Femur (tissue), 1 donor: ENCODE data around the gene RHBDD2.
A peak's percentile ranks its signal among the peaks of the same experiment; 100 is the strongest.
"Not testable (repeated sequence)": the region's sequence is repeated elsewhere in the genome, so short reads cannot be mapped to it uniquely, and the experiment has no call there.

Experiments used
- DNase-seq: peaks from one replicate; pipeline ENCODE4 v3.0.0-alpha.2; 2017

RHBDD2 gene

DNA sequence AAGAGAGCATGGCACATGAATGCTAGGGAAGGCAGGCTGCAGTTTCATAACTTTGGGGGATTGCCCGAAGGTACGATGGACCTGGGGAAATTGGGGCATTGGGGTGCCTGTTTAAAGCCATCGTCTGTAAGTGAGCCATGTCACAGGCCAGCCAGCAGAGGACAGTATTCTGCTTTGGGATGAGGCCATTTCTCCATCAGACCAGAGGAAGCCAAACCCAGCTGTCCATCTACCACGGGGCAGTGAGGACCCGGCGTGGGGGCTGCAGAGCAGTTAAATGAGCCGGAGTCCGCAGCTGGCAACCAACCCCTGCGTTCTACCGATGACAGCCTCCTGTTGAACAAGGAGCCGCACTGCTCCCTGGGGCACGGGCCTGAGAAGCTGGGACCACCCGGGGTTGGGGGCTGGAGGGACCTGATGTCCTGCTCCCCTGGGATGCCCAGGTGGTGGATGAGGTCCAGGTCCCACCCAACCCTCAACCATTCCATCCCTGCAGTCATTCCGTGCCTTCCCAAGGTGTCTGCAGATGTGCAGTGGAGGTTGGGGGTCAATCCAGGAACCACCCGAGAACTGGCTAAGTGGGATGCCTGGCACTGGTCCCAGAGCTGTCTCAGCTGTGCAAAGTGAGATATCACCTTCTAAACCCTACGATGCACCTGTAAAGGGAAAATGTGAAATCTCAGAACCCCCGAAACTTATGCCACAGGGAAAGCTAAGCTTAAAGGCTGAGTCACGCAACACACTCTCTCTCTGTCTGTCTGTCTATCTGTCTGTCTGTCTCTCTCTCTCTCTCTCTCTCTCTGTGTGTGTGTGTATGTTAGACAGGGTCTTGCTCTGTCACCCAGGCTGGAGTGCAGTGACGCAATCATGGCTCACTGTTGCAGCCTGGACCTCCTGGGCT lies 12.1 kb upstream of the RHBDD2 start:
- peak; percentile 67 for DNase-seq

DNA sequence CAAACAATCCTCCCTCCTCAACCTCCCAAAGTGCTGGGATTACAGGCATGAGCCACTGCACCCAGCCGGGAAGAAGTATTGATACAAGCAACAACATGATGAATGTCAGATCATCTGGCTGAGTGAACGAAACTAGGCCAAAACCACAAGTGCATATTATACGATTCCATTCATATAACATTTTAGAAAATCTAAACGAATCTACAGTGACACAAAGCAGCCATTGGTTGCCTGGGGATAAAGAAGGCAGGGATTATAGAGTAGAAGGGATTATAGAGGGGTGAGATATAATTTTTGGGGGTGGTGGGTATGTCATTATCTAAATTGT lies 11.5 kb upstream of the RHBDD2 start:
- no peak for DNase-seq

DNA sequence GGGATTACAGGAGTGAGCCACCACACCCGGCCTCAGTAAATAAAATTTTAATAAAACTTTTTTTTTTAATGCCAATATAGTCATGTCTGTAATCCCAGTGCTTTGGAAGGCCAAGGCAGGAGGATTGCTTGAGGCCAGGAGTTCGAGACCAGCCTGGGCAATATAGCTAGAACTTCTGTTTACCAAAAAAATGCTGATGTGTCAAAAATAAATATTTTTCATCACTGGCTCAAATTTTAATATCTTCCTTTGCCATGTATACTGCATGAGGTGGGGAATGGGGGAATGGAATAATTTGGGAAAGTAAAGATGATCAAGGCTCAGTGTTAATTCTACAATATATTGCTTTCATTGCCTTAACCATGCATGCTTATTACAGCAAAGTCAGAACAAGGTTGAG lies 10.7 kb upstream of the RHBDD2 start:
- DNase-seq: no peak

DNA sequence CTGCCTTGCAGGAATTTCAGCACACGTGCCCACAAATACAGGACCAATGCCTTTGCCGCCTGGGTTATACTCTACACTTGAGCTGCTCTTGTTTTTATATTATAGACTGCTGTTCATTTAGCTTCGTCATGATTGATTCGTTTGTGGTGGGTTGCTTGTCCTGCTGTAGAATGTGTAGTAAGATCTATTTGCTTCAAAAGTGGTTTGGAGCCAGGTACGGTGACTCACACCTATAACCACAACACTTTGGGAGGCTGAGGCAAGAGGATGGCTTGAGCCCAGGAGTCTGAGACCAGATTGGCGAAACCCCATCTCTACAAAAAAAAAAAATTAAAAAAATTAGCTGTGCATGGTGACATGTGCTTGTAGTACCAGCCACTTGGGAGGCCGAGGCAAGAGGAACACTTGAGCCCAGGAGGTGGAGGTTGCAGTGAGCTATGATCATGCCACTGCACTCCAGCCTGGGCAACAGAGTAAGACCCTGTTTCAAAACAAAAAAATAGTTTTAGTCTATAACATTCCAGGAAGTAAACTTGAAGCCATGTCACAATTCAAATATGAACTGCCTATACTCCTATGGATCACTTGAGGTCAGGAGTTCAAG lies 9.0 kb upstream of the RHBDD2 start:
- no peak for DNase-seq

DNA sequence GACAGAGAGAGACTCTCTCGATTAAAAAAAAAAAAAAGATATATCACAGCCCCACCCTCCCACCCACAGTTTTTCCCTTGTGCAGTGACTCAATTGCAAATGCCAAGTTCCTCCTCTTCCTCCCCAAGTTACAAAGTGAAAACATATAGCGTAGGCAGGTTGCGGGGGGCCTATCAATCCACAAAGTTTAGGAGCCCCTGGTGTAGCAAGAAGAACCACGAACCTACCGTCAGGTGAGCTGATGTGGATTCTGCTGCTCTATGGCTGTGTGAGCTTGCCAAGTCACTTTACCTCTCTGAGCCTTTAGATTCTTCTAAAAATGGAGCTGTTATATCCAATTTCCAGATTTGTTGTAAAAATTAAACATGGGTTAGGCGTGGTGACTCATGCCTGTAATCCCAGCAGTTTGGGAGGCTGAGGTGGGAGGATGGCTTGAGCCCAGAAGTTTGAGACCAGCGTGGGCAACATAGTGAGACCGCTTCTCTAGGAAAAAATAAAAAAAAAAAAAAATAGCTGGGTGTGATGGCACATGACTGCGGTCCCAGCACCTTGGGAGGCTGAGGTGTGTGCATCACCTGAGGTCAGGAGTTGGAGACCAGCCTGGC lies 8.2 kb upstream of the RHBDD2 start:
- no peak for DNase-seq

DNA sequence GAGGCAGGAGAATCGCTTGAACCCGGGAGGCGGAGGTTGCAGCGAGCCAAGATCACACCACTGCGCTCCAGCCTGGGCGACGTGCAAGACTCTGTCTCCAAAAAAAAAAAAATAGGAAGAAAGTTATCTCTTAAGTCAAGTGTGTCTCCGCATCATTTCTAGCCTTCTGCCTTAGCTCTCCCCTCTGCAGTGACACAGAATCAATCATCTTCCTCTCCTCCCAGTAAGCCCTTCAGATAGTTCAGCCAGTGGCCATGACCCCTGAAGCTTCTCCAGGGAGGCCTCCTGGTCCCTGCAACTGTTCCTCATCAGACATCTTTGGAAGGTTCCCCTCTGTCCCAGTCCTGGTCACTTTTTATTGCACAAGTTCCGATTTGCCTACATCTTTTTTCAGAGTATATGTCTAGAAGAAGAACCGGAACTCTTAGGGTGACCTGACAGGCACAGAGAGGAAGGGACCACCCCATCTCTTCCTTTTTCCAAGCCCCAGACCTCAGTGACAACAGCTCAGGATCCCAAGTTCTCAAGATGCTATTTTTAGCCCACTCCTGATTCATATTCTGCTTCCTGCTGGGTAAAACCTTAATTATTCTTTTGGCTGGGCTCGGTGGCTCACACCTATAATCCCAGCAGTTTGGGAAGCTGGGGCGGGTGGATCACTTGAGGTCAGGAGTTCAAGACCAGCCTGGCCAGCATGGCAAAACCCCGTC lies 6.6 kb upstream of the RHBDD2 start:
- no peak for DNase-seq

DNA sequence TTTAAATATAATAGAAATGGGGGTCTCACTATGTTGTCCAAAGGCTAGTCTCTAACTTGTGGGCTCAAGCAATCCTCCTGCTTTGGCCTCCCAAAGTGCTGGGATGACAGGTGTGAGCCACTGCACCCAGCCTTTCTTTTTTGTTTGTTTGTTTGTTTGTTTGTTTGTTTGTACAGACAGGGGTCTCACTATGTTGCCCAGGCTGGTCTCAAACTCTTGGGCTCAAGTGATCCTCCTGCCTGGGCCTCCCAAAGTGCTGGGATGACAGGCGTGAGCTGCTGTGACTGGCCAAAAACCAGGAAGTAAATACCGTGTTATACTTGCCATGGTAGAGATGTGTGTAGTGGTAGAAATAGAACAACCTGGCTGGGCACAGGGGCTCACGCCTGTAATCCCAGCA lies 4.7 kb upstream of the RHBDD2 start:
- DNase-seq: not testable (repeated sequence)

DNA sequence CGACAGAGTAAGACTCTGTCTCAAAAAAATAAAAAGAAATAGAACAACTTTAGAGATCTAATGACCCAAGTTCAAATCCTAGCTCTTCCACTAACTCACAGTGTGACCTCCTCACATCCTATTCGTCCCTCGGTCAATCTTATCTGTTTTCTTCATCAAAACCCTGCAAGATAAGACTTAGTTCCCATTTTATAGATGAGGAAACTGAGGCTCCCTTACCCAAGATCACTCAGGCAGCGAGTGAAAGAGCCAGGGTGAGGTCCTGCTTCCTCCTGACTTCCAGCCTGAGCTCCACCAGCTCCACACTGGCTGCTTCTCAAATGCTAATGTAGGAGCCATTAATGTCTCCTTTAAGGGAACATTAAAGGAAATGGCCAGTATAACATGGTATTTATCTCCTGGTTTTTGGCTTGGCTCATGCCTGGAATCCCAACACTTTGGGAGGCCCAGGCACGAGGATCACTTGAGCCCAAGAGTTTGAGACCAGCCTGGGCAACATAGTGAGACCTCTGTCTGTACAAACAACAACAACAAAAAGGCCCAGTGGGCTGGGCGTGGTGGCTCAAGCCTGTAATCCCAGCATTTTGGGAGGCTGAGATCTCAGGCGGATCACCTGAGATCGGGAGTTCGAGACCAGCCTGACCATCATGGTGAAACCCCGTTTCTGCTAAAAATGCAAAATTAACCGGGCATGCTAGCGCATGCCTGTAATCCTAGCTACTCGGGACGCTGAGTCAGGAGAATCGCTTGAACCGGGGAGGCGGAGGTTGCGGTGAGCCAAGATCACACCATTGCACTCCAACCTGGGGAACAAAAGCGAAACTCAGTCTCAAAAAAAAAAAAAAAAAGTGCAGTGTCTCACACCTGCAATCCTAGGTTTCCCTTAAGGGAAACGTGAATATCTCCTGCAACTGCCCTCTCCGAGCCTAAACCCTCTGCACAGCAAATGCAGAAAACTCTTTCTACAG lies 3.4 kb upstream of the RHBDD2 start:
- DNase-seq: no peak

DNA sequence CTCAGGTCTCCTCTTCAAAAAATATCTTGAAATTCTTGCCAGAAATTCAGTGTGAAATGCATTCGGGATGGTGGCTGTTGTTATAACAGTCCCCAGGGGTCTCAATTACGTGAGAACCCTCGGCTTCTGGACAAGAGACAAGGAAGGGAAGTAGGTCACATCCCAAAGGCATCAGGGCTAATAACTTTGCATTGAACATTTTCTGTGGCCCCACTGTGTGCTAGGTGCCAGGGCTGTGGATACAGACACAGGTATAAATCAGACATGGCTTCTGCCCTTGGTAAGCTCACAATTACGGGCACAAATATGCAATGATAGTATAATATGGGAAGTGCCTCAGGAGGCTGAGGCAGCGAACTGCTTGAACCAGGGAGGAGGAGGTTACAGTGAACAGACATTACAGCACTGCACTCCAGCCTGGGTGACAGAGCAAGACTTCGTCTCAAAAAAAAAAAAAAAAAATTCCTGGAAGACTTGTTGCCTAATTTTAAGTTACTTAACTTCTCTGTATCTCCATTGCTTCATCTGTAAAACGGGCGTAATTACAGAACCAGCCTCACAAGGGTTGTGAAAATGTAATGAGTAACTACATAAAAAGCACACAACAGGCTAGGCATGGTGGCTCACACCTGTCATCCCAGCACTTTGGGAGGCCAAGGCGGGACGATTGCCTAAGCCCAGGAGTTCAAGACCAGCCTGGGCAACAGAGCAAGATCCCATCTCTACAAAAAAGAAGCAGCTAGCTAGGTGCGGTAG lies 2.5 kb upstream of the RHBDD2 start:
- DNase-seq: no peak

DNA sequence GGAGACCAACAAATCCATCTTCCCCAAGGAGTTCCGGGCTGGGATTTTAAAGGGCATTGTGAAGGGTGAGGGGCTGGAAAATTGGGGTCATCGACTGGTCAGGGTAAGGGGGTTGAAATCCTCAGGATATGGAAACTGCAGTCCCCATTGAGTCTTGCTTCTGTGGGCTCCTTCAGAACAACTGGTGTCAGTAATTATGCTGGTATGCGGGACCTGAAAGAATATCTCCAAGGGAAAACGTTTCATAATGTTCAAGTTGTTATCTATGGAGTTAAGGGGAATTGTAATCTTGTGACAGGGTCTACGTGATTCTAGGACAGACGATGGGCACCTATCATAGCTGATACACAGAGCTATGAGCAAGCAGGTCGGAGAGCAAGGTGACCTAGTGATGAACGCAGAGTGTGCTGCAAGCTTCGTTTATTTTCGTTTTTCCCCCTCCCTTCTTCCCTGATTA lies 494 bp upstream of the RHBDD2 start:
- no peak for DNase-seq

DNA sequence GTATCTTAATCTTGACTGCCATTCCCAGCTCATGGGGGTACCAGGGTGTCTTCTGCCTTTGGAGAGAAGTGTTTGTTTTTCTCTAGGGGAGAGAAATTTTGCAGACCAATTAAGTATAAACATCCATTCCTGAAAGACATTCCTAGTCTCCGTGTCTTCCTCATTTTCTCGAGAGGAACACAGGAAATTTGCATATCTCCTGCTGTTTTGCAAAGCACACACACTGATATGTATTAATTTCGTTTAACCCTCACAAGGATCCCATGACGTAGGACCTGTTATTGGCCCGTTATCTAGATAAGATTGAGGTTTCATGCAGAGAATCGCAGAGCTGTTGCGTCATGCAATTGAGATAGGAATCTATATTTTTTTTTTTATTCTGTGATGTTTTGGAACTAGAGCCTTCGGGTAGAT lies 944 bp downstream of the RHBDD2 start:
- no peak for DNase-seq

DNA sequence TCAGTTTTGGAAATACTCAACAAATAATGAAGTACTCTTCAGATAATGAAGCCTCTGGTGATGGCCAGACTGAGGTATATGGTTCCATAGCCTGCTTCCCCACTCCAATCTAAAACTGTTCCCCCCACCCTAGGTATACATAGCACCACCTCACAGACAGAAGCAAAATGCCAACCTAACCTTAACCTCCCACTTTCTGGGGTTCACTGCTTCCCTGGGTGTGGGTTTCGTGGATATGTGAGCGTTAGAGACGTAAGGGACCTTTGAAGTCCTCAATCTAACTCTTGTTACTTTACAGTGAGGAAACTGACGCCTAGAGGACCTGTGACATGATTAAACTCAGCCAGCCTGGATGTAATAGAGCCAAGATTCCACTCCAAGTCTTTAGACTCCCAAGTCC lies 1.4 kb downstream of the RHBDD2 start:
- DNase-seq: no peak

DNA sequence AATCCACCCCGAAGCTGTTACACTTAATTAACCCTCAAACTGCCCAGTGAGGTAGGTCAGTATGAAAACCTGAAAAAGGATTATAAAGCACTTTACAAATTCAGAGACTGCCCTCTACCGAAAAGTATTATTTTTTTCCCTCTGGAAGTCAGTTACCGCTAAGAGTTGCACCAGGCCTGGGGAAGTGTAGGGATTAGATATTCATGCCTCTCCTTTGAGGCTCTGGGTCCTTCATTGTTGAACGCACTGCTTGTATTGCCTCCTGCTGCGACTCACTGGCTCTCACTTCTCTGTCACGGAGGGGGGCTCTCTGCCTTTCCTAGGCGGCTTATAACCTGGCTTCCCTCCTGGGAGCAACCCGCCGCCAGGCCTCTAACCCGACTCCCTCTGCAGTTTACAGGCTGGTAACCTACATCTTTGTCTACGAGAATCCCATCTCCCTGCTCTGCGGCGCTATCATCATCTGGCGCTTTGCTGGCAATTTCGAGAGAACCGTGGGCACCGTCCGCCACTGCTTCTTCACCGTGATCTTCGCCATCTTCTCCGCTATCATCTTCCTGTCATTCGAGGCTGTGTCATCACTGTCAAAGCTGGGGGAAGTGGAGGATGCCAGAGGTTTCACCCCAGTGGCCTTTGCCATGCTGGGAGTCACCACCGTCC lies 2.7 kb downstream of the RHBDD2 start:
- DNase-seq: no peak

DNA sequence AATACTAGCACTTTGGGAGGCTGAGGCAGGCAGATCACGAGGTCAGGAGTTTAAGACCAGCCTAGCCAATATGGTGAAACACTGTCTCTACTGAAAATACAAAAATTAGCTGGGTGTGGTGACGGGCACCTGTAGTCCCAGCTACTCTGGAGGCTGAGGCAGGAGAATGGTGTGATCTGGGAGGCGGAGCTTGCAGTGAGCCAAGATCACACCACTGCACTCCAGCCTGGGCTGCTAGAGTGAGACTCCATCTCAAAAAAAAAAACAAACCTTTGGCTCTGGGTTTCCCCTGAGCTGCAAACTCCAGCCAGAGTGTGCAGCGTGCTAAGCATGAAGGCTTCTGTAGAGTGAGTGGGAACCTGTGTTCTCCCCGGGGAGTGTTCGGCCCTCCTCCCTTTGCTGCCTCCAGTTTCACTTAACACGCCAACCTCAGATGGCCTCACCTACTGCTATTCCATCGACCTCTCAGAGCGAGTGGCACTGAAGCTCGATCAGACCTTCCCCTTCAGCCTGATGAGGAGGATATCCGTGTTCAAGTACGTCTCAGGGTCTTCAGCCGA lies 4.5 kb downstream of the RHBDD2 start:
- DNase-seq: not testable (repeated sequence)

DNA sequence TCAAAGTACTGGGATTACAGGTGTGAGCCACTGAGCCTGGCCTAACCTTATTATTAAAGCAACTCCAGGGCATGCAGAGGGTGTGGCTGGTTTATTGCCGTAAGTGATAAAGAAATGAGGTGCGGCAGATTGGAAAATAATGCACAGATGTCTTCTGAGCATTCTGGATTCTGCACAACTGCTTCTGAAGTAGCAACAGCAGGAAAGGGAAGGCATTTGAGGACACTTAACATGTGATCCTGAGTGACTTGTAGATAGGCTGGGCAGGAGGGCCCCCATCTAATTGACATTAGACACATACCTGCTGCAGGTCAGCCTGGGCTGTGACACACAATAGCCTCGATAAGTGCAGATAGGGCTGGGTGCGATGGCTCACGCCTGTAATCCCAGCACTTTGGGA lies 5.6 kb downstream of the RHBDD2 start:
- DNase-seq: no peak

DNA sequence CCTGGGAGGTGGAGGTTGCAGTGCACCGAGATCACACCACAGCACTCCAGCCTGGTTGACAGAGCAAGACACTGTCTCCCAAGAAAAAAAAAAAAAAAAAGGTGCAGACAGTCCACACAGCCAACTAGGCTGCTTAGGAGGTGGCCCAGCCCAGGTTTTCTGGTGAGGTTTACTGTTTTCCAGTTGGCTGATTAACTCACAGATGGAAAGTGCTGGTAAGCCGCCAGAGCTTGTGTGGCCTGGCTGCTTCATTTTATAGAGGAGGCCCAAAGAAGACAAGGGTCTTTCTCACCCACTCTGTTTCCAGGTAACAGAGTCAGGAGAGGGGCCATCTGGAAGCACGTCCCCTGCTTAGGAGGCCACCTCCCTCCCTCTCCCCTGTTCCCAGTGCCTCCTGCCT lies 6.2 kb downstream of the RHBDD2 start:
- DNase-seq: no peak

DNA sequence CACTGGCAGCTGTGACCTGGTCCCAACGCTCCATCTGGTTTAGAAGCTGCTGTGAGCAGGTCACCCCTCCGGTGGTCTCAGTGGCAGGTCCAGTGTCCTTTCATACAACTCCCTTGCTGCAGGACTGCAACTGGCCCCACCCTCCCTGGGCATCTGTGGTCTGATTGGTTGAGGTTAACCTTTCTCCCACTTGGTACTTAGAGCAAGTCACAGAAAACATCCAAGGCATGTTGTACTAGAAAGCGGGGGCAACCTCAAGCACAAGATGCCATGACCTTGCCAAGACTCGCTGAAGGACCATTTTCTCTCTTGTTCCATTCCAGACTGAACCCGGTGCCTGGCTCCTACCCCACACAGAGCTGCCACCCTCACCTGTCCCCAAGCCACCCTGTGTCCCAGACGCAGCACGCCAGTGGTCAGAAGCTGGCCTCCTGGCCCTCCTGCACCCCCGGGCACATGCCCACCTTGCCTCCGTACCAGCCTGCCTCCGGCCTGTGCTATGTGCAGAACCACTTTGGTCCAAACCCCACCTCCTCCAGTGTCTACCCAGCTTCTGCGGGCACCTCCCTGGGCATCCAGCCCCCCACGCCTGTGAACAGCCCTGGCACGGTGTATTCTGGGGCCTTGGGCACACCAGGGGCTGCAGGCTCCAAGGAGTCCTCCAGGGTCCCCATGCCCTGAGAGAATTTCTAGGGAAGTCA lies 9.0 kb downstream of the RHBDD2 start:
- no peak for DNase-seq

DNA sequence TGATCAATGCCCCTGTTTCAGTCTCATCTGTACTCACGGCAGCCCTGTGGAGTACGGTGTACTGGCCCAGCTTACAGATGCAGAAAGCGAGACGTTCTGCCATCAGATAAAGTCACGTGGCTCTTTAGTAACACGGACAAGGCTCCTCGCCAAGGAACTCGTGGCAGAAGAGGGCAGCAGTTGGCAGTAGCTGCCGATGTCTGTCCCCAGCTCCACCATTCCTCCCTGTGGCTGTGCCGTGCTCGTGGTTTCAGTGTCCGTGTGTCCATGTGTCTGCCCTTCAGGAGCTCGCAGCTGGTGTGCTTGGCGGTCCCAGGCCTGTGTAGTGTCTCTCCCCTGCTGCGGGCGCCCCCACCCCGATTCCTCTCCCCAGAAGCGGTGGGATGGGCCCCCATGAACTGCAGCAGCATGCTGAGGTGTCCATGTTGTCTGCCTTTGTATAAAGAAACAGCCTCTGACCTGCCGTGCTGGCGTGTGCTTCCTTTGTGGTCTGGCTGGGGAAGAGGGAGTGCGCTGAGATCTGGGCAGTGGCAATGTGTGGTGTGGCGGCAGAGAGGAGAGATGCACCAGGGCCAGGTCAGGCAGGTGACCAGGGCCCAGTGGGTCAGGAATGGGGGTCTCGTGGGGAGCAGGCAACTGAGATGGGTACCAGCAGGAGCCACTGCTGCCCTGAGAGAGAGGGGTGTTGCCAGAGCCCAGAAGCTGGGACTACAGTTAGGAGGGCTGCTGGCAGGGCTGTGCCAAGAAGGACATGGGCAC lies 9.8 kb downstream of the RHBDD2 start:
- no peak for DNase-seq

DNA sequence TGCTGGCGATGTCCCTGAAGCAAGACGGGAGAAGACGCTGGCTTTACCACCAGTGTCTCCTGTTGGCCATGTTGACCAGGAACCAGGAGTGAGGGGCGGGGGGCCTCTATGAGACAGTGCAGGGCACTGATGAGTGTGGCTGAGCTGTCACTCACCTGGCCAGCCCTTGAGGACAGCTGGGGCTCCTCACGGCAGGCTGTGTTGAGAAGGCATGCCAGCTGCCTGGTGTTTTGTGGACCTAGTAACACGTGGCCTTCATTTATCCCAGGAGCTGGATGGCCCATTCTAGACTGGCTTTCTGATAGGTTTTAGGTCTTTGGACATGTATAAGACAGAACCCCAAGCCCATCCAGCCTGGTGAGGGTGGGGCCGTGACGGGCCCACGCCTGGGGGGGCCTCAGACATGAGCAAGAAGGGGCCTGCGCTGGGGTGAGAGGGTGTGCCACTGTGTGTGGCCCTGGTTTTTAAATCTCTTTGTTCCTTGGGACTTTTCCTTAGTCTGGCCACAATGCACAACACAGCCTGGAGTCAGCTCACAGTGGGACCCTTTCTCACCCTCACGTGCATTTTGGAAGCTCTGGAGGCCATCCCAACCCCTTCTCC lies 10.5 kb downstream of the RHBDD2 start:
- DNase-seq: no peak
